HG03520 (cell line): Measurements from ENCODE around the gene TTC7B.

Experiments
- ATAC-seq: cut with Tn5 transposase; IDR thresholded peaks from one replicate; pipeline ENCODE4 v1.9.1; 2021; ENCODE audit warnings: mild to moderate bottlenecking, moderate library complexity; ENCODE audit not compliant: unreplicated experiment

Gene TTC7B

DNA sequence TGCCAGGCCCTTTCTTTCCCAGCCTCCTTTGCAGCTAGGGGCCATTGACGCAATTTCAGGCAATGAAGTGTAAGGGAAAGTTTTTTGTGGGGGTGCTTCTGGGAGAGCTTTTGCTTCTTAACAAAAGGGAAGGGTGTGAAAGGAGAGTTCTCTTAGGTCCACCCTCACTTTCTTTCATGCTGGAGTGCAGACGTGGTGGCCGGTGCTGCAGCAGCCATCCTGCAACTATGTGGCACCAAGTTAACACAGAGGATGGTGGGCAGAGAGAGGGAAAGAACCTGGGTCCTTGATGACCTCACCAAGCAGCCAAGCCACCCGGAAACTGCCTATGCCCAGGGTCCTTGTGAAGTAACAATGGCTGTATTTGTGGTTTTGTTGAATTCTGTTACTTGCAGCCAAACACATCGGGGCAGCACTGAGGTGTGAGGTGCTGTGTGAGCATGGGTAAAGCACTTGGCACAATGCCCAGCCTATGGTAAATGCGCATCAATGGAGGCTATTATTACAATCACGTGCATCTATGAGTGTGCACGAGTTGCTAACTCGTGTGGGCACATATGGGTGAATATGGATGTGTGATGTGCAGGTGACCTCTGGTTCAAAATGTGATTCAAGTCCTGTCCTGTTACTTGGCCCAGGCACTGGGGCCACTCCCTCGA is 296.8 kb downstream of the TTC7B start:
- ATAC-seq, result no peak

DNA sequence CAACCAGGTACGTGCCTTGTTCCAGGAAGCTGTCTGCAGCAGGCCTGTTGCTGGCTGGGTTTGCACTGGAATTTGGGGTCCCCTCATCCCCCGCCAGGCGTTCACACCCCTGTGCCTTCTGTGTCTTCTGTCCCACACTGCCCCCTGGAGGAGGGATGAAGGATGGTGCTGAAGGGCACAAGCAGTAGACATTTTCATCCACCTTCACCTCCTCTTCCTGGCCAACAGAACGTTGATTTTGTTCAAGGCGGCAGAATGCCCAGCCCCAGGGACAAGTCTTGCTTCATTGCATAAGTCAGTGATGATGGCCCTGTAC is 297.3 kb downstream of the TTC7B start:
- no peak for ATAC-seq

DNA sequence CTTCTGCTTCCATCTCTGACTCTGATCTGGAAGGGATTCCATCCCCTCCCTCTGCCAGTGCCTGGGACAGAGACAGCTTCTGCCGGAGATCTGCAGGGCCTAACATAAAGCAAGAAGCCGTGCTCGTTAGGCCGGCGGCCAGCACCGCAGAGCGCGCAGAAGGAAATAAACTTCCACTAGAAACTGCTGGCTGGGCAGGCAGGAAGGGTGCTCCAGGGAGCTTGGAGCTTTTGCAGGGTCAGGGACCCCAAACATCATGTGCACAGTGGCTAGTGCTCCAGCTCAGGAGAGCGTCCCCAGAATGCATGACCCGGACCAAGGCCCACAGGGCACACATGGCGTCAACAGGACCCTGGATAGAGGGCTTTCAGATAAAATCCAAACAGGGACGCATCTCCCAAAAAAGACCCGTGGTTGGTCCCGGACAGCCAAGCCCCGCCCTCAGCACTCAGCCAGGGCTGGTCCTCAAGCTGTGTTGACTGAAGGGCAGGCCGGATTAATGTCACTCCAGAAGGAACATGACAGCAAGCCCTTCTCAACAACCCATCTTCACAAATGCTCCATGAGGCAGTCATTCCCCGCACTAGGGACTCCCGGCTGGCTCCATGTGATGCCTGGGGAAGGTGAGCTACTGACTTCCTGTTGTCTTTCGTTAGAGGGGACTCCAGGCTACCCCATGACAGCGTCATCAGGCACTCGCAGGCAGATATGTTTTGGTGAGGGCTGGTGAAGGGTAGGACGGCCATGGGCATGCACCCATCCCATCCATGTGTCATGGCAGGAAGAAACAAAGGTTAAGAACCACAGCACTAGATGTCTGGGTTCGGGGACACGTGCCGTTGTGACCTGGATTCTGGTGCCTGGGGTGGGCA is 297.9 kb downstream of the TTC7B start:
- no peak for ATAC-seq

DNA sequence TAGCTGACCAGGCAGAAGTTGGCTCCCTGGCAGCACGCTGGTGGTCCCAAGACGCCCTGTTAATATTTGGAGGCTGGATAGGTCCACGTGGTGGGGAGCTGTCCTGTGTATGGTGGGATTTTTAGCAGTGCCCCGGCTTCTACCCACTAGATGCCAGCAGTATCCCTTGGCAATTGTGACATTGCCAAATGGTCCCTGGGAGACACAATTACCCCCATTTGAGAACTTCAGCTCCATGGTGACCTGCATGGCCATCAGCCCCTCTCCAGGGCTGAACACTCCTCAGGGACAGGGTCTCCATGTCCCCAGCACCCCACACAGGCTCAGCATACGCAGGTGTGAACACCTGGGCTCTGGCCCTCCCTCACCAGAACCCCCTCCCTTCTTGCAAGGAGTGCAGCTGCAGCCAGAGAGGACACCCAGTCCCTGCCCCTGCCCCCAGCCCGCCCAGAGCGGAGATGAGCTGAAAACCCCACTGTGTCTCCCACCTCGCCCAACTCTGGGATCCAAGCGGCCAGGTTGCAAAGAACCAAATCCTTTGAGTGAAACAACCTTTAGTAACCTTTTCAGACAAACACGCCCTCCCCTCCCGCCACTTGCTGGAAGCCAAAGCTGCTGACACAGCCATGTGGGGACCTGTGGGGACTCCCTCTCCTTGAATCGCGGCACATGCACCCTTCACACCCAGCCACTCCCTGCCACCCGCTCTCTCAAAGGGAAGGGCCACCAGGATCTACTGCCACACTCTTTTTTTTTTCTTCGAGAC is 299.0 kb downstream of the TTC7B start:
- ATAC-seq, result no peak

DNA sequence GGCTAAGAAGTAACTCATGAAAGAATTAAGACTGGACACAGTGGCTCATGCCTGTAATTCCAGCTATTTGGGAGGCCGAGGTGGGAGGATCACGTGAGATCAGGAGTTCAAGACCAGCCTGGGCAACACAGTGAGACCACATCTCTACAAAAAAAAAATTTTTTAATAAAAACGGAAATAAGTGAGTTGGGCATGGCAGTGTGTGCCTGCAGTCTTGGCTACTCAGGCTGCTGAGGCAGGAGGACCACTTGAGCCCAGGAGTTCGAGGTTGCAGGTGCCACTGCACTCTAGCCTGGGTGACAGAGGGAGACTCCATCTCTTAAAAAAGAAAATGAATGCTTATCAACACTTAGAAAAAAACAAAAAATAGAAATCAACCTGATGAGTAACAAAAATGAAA is 301.7 kb downstream of the TTC7B start:
- ATAC-seq, result no peak

DNA sequence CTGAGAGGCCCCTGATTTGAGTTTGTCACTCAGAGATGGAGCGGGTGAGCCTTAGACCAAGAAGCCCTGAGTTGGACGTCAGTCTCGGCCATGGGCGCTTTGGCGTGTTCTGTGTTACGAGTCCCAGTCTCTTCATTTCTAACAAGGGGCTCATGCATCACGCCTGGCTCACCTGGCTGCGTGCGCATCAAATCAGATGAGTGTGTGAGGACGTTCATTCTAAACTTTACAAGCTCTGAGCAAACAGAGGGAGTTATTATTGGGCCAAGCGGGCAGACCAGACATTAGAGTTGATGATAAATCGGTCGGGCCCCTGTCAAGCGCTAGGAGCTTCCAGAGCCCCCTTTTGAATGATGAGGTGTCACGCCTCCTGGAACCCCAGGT is 302.2 kb downstream of the TTC7B start:
- ATAC-seq, result no peak

DNA sequence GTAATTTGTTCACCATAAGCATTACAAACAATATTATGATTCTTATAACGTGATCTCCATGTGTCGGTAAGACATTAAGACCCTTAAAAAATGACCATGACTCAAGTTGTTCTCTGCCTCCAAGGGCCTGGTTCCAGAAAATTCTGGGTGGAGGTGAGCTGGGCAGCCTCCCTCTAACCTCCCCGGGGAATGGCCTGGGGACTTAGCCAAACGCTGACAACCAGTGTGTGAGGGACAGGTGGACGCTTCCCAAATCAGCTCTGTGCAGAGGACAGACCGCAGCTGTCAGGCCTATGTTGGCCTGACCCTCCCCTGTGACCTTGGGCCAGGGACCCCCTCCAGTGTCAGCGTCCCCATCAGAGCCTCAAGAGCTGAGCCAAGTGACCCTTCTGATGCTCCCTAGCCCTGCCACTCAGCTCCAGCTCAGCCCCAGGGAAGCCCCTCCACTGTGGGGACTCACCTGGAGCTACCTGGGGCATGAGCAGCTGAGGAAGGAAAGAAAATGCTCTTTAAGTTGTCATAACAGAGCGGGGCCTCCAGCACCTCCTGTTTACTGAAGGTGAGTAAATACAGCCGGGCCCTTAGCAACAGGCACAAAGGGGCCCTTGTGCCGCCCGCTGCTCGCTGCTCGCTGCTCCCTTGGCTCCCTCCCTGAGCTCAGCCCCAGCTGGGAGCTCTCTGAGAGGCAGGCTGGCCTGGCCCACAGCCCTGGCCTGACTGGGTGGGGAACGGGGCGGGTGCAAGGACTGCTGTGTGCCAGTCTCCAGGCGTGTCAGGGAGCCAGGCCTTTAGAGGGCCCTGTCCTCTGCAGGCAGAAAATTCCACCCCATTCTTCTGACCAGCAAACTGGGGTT is 302.8 kb downstream of the TTC7B start:
- ATAC-seq, result no peak

DNA sequence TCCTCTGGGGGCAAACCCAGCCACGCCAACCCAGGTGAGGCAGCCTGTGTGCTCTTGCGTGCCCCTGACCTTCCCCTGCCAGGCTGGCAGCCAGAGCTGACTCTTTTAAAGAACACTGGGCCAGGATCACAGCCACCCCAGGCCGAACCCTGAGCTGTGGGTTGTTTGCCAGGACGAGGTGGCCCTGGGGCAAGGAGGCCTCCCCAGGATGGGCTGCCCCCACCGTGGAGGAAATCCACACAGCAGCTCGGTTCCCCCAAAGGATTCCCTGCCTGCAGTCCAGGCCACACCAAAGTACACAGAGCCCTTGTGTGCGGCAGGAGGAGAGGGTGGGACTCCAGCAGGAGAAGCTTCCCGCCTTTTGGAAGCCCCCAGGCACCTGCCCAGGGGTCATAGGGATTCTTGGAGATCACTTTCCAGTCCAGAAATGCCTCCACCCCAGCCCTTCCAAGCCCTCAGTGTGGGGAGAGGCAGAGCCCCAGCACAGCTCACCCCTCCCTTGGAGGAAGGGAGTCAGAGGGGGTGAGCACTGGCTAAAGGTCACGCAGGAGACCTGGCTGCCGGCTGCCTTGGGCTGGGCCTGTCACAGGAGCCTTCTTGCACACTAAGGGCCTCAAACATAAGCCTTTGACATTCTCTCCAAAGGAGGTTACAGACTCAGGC is 303.8 kb downstream of the TTC7B start:
- no peak for ATAC-seq

DNA sequence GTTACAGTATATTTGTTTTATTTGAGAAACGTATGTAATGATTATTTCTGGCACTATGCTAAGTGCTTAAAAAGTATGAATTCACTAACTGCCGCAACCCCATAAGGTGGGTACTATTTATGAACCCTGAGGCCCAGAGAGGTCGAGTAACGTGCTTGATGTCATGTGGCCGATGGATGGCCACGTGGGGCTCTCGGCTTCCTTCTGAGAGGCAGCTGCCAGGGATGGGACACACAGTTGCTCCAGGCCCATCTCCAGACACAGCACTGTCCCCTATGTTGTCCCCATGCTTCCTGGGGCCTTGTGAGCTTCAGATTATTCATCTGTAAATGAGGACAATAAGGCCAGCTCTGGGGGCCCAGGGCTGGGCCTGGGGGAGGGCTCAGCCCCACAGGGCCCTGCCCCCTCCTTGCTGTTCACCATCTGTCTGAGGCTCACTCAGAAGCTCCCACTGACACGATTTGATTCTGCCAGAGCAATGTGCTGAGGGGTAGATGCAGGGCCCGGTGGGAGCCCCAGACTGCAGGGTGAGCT is 304.4 kb downstream of the TTC7B start:
- no peak for ATAC-seq

DNA sequence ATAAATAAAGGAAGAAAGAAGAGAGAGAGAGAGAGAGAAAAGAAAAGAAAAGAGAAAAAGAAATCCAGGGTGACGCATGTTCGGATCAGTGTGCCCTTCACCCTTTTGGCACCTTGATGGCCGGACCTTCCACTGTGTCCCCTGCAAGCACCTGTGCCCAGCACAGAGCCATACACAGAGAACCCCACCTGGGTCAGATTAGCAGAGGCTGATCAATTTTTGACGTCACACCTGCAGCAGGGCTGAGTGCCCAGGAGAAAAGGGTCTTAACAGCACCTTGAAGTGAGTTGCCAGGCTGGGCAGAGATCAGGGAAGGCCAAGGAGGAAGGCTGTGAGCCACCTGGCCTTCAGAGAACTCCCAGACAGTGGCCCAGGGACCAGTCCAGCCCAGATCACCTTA is 305.0 kb downstream of the TTC7B start:
- ATAC-seq, result no peak

DNA sequence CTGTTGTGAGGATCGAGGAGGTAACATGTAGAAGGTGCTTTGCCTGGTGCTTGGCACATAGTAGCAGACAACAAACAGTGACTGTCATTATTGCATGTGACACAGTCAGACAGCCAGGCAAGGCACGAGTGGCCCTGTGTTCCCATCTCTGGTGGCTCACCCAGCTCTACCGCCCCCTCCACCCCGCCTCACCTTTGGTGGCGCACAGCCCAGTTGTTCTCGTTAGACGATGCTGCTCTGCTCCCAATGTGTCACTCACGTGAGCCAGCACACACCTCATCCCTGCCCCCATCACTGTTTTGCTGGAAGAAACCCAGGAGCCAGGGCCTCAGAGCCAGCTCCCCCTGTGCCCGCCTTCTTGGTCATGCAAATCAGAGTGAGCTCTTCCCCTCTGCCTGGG is 306.1 kb downstream of the TTC7B start:
- ATAC-seq, result no peak

DNA sequence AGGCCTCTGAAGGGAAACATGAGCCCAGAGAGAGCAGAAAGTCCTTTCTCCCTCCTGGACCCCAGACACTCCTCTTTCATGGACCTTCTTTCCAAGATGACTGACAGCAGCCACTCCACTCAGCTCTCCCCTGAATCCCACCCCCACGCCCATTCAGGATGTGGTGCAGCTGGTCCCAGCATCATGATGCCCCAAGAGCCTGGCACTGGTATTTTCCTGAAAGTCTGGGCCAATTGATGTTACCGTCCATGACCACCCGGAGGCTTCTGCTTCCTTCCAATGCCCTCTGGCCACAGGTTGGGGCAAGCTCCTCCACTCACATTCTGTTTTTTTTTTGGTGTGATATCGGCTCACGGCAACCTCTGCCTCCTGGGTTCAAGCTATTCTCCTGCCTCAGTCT is 306.8 kb downstream of the TTC7B start:
- ATAC-seq, result no peak

DNA sequence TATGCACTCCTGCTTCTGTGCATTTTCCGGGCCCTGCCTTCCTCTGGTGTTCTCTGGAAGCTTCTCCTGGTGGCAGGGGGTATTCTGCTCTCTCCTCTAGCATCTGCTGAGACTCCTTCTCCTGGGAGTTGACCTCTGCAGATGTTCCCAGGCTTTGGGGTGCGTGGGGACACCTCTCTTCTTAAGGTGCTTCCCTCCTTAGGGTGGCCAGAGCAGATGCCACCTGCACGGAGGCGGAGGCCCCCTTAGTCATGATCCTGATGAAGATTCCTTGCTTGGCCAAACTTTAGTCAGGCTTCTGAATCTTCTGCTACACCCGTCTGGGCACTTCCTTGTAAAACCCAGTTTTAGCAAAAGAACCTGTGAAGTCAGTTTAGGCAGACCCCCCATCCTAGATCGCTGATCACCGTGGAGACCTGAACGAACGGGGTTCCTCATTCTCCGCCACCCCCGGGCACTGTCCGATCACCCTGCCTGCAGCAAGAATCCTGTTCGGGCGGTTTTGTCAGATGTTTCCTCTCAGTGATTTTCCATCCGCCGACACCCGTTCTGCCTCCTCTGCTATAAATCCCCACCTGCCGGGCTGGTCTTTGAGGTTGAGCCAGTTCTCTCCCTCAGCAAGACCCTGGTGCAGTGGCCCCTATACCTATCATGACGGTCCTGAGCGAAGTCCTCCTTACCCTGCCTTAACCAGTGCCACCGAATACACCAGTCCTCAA is 307.5 kb downstream of the TTC7B start:
- no peak for ATAC-seq

DNA sequence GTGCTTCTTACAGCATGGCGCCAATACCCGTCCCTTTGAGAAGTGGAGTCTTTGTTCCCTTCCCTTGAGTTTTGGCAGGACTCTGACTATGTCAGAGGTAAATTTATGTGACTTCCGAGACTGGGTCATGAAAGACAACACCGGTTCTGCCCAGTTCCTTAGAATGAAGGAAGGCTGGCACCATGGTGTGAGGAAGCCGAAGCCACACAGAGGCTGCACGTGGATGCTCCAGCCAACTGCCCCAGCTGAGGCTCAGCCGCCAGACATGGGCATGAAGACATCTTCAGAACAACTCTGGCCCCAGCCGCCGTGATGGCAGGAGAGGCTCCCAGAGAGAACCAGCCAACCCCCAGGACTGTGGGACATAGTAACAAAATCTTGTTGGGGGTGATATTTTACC is 308.2 kb downstream of the TTC7B start:
- ATAC-seq, result no peak

DNA sequence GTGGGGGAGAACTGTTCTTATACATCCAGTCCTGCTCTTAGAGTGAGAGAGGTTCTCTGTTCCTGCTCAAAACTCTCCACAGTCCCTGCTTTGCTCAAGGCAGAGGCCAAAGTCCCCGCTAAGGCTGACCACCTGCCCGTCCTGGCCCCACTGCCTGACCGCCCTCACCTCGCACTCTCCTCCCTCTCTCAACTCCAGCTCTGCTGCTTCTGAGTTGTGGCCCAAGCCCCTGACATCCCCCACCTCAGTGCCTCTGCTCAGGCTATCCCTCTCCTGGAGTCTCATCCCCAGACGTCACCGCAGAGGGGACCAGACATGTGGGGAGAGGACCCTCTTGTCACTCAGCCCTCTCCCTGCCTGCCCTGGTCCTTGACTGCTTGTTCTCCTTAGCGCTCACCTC is 308.8 kb downstream of the TTC7B start:
- ATAC-seq, result no peak

DNA sequence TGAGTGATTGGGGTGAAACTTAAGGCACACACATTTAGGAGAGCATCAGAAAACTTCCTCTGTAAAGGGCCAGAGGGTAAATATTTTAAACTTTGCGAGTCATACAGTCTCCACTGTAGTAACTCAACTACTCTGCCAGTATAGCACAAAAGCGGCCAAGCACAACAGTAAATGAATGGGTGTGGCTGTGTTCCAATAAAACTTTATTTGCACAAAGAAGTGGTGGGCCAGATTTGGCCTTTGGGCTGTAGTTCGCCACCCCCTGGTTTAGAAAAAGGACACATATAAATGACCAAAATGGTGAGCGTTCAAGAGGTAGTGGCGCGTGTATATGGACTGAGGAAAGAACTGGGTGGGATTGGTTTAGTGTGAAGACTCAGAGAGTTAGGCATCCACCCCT is 309.5 kb downstream of the TTC7B start:
- no peak for ATAC-seq

DNA sequence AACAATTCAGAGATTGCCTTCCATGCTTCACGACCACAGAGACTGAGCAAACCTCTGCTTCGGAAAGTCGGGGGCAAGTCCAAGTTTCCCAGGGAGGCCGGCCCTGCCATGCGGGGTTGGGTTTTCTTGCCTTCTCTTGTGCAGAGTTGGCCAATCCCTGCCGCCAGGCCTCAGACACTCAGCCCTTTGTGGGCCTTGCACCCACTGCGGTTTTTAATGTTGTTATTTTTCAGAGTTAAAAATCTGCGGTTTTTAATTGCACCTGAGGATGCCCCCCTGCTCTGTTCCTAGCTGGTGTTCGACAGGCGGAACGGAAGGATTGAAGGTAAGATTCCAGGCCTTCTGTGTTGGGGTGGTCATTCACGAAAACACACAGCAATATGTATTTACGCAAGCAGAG is 310.7 kb downstream of the TTC7B start:
- no peak for ATAC-seq

DNA sequence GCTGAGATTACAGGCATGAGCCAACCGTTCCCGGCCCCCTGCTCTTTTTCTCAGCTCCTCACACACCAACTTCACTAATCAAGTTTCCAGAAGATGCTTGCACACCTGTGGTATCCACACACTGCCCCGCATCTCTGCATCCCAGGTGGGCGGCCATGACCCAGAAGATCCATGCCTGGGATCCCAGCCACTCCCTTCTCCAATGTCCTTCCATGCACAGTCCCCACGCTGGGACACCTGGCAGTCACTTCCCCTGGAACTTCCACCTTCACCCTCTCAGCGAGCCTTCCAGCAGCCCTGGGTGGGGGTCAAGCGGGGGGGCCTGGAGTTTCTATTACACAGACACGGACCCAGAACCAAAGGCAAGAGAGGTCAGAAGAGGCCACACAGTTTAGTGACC is 311.6 kb downstream of the TTC7B start:
- ATAC-seq, result no peak

DNA sequence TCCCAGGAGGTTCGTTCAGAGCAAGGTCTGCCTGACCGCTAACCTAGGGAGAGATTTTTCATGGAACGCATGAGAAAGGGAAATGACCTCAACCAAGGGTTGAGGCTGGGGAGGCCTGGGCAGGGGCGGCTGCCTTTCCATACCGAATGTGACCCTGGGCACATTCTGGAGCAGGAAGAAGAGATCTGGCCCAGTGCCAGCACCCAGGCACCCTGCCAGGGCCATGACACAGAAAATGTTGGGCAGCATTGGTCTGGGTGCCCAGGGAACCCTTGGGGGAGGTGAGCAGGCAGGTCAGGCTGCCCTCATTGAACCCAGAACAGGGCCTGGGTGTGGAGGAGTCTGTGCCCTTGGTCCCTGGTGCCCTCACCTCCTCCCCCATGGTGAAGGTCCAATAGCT is 312.6 kb downstream of the TTC7B start:
- no peak for ATAC-seq

DNA sequence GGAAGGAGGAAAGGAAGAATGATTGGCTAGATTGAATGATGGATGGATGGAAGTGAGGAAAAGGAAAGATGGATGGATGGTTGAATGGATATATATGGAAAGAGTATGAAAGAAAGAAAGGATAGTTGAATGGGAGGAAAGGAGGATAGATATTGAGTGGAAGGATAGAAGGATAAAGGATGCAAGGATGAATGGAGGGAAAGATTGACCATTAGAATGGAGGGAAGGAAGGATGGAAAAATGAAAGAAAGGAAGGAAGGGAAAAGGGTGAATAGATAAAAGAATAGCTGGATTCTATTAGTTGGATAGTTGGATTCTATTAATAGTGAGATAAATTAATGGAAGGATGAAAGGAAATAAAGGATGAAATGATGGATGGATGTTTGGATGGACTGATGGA is 313.5 kb downstream of the TTC7B start:
- no peak for ATAC-seq
